ENCODE measurements around the gene PXDN.

Gene PXDN

DNA sequence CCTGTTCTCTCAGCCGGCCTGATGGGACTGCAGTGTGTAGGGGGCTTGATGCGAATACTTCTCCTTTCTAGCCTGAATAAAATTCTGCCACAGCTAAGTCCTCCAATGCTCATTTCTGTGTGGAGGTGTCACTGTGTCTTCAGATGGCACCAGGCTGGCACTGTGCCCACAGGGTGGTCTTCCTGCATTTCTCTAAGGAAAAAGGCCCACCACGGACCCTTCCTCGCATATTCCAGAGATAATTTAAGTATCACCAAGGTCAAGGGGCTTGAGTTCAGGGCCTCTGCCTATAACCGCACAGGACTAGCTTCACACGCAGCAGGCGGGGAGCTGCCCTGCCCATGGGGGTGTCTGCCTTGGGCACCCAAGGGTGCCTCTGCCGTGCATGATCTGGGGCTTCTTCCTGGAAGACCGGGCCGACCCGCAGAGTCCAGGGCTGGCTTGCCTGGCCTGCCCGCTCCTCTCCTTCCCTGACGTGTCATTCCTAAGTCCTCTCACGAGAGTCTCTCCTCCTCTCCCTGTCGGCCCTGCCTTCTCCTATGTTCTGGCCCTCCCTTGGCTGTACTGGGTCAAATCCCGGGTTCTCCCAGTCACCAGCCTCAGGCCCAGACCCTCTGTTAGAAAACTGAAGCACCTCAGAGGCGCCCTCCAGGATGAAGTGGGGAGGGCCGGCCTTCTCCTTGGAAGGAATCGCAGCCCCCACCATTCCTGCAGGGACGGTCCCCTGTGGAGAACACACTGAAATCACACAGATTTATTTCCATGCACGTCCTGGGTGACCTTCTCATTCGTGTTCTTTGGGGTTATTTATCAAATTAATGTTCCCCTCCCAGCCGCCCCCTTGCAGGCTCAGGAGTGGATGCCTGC, 48.9 kb upstream of the PXDN start:
- ATAC-seq = no peak
- no peak for TF ChIP-seq RARB (CRISPR knock-in tag; IDR thresholded peaks at IDR 0.05)
- TF ChIP-seq, protein P1, sequence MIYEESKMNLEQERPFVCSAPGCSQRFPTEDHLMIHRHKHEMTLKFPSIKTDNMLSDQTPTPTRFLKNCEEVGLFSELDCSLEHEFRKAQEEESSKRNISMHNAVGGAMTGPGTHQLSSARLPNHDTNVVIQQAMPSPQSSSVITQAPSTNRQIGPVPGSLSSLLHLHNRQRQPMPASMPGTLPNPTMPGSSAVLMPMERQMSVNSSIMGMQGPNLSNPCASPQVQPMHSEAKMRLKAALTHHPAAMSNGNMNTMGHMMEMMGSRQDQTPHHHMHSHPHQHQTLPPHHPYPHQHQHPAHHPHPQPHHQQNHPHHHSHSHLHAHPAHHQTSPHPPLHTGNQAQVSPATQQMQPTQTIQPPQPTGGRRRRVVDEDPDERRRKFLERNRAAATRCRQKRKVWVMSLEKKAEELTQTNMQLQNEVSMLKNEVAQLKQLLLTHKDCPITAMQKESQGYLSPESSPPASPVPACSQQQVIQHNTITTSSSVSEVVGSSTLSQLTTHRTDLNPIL (CRISPR knock-in tag; IDR thresholded peaks at IDR 0.05; ENCODE audit: low read depth) = no peak
- no peak for TF ChIP-seq ARNTL (CRISPR knock-in tag; IDR thresholded peaks at IDR 0.05; ENCODE audit: borderline replicate concordance, low read depth)
- TF ChIP-seq CSDC2 (CRISPR knock-in tag; IDR thresholded peaks at IDR 0.05) = no peak
- TF ChIP-seq ZFP3 (CRISPR knock-in tag; IDR thresholded peaks at IDR 0.05) = no peak
- TF ChIP-seq OSR1 (CRISPR knock-in tag; IDR thresholded peaks at IDR 0.05) = no peak
- TF ChIP-seq ZNF70 (CRISPR knock-in tag; IDR thresholded peaks at IDR 0.05) = no peak

DNA sequence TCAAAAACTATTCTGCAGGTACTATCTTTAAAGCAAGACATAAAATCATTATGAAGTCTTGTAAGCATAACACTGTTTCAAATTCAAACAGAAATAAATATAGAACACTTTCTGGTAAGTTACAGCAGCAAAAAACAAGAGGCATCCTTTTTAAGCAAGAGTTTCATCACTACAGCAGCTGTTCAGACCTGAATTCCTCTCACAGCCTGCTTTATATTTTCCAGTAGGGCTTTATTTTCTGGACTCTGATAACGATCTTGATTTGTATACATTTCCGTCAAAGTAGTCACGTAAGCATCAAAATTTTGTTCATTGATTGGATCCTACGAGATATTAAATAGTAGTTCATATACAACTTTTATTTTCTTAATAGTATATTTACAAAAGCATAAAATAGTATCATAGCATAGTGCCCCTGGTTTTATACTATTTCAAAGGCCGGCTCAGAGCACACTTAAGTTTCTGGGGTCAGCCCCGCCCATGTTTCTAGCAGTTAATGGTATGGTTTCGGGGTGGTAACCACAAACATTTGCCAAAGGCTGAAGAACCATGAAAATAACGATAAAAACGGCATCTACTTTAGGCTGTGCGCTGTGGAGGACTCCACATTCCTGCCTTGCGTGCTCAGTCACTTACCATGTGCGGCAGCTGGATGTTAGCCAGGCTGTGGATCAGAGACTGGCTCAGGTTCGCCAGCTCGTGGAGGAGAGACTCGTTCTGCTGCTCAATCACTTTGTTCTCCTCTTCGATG, 47.5 kb upstream of the PXDN start:
- ATAC-seq = no peak; the same call in 2 of the 3 replicates
- TF ChIP-seq, protein P2, sequence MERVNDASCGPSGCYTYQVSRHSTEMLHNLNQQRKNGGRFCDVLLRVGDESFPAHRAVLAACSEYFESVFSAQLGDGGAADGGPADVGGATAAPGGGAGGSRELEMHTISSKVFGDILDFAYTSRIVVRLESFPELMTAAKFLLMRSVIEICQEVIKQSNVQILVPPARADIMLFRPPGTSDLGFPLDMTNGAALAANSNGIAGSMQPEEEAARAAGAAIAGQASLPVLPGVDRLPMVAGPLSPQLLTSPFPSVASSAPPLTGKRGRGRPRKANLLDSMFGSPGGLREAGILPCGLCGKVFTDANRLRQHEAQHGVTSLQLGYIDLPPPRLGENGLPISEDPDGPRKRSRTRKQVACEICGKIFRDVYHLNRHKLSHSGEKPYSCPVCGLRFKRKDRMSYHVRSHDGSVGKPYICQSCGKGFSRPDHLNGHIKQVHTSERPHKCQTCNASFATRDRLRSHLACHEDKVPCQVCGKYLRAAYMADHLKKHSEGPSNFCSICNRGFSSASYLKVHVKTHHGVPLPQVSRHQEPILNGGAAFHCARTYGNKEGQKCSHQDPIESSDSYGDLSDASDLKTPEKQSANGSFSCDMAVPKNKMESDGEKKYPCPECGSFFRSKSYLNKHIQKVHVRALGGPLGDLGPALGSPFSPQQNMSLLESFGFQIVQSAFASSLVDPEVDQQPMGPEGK (CRISPR knock-in tag; IDR thresholded peaks at IDR 0.05; ENCODE audit: borderline replicate concordance) = no peak
- TF ChIP-seq TOX (CRISPR knock-in tag; IDR thresholded peaks at IDR 0.05; ENCODE audit: borderline replicate concordance) (no peak), ZNF8 (CRISPR knock-in tag; IDR thresholded peaks at IDR 0.05) (no peak), GLIS3 (CRISPR knock-in tag; IDR thresholded peaks at IDR 0.05) (no peak), TCF4 (CRISPR knock-in tag; IDR thresholded peaks at IDR 0.05; ENCODE audit: borderline replicate concordance) (no peak), ZNF70 (CRISPR knock-in tag; IDR thresholded peaks at IDR 0.05) (no peak), ZFP30 (CRISPR knock-in tag; IDR thresholded peaks at IDR 0.05) (no peak), SNAI2 (CRISPR knock-in tag; IDR thresholded peaks at IDR 0.05) (no peak), ISL1 (CRISPR knock-in tag; IDR thresholded peaks at IDR 0.05) (no peak), RARB (CRISPR knock-in tag; IDR thresholded peaks at IDR 0.05) (no peak), CSDC2 (CRISPR knock-in tag; IDR thresholded peaks at IDR 0.05) (no peak), ZC3H10 (CRISPR knock-in tag; IDR thresholded peaks at IDR 0.05) (no peak), ARNTL (CRISPR knock-in tag; IDR thresholded peaks at IDR 0.05; ENCODE audit: borderline replicate concordance, low read depth) (no peak), BACH2 (CRISPR knock-in tag; IDR thresholded peaks at IDR 0.05; ENCODE audit: borderline replicate concordance) (no peak)
- TF ChIP-seq, protein P3, sequence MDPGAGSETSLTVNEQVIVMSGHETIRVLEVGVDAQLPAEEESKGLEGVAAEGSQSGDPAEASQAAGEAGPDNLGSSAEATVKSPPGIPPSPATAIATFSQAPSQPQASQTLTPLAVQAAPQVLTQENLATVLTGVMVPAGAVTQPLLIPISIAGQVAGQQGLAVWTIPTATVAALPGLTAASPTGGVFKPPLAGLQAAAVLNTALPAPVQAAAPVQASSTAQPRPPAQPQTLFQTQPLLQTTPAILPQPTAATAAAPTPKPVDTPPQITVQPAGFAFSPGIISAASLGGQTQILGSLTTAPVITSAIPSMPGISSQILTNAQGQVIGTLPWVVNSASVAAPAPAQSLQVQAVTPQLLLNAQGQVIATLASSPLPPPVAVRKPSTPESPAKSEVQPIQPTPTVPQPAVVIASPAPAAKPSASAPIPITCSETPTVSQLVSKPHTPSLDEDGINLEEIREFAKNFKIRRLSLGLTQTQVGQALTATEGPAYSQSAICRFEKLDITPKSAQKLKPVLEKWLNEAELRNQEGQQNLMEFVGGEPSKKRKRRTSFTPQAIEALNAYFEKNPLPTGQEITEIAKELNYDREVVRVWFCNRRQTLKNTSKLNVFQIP (CRISPR knock-in tag; IDR thresholded peaks at IDR 0.05; ENCODE audit: borderline replicate concordance, low read depth) = no peak
- TF ChIP-seq, protein P4, sequence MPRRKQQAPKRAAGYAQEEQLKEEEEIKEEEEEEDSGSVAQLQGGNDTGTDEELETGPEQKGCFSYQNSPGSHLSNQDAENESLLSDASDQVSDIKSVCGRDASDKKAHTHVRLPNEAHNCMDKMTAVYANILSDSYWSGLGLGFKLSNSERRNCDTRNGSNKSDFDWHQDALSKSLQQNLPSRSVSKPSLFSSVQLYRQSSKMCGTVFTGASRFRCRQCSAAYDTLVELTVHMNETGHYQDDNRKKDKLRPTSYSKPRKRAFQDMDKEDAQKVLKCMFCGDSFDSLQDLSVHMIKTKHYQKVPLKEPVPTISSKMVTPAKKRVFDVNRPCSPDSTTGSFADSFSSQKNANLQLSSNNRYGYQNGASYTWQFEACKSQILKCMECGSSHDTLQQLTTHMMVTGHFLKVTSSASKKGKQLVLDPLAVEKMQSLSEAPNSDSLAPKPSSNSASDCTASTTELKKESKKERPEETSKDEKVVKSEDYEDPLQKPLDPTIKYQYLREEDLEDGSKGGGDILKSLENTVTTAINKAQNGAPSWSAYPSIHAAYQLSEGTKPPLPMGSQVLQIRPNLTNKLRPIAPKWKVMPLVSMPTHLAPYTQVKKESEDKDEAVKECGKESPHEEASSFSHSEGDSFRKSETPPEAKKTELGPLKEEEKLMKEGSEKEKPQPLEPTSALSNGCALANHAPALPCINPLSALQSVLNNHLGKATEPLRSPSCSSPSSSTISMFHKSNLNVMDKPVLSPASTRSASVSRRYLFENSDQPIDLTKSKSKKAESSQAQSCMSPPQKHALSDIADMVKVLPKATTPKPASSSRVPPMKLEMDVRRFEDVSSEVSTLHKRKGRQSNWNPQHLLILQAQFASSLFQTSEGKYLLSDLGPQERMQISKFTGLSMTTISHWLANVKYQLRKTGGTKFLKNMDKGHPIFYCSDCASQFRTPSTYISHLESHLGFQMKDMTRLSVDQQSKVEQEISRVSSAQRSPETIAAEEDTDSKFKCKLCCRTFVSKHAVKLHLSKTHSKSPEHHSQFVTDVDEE (CRISPR knock-in tag; IDR thresholded peaks at IDR 0.05) = no peak
- TF ChIP-seq, protein P1 (CRISPR knock-in tag; IDR thresholded peaks at IDR 0.05; ENCODE audit: low read depth) = no peak
